Loucy (cell line): Measurements from ENCODE around the gene DPH6.

Experiments used
- EZH2phosphoT487 ChIP-seq: fragments of 200-600 bp; IDR thresholded peaks from 2 replicates; pipeline ENCODE4 v1.6.1; 2018; ENCODE audit warnings: antibody characterized with exemption, mild to moderate bottlenecking, moderate library complexity, borderline replicate concordance
- TF ChIP-seq, protein P1 (sequence below): fragments of 200-600 bp; sonication (generic); conservative IDR thresholded peaks from 2 replicates; pipeline ENCODE4 v1.5.1; 2014; ENCODE audit warnings: mild to moderate bottlenecking, antibody characterized with exemption, low read length

DNA sequence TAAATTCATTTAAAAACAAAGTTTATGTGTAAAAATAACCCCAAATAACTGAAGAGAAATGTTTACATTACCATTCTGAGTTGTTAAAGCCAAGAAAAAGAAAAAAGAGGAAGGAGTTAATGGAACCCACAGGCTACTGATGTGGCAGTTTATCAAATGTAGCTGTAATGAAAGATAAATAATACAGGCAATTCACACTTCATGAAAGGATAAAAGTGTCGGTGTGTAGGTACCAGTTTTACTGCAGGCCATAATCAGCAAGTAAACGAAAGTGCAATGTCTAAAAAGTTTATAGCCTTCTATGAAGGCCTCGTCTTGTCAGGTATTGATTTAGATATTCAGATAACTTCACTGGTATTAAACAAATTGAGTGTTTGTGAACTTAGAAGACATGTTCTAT is 164.6 kb downstream of the DPH6 start:
- TF ChIP-seq, protein P1, sequence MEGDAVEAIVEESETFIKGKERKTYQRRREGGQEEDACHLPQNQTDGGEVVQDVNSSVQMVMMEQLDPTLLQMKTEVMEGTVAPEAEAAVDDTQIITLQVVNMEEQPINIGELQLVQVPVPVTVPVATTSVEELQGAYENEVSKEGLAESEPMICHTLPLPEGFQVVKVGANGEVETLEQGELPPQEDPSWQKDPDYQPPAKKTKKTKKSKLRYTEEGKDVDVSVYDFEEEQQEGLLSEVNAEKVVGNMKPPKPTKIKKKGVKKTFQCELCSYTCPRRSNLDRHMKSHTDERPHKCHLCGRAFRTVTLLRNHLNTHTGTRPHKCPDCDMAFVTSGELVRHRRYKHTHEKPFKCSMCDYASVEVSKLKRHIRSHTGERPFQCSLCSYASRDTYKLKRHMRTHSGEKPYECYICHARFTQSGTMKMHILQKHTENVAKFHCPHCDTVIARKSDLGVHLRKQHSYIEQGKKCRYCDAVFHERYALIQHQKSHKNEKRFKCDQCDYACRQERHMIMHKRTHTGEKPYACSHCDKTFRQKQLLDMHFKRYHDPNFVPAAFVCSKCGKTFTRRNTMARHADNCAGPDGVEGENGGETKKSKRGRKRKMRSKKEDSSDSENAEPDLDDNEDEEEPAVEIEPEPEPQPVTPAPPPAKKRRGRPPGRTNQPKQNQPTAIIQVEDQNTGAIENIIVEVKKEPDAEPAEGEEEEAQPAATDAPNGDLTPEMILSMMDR: no peak
- no peak for TF ChIP-seq EZH2phosphoT487
